NCI-H2196 (cell line): ENCODE results near the gene USP8.

Source experiments
- DNase-seq: peaks from one replicate; lab custom pipeline; 2025; ENCODE audit not compliant: unreplicated experiment; lab: John Stamatoyannopoulos, UW

Gene USP8

DNA sequence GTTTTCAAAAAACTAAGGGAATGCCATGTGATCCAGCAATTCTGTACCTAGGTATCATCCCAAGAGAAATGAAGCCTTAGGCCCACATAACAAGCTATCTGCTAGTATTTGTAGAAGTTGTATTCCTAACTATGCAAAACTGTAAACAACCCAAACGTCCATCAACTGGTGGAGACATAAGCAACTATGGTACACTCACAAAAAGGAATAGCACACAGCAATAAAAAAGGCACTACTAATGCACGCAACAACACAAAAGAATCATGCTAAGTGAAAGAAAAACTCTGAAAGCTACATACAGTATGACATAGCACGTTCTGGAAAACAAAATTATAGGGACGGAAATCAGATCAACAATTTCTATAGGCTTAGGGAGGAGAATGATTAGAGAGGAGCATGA, 107.0 kb downstream of the USP8 start:
- no peak for DNase-seq

GRCh38 chr15:50531766-50532165, 107.6 kb downstream of the USP8 start:
- no peak for DNase-seq

- no peak for DNase-seq
Measured at GRCh38 chr15:50542887-50543210, 118.6 kb downstream of the USP8 start.

DNA sequence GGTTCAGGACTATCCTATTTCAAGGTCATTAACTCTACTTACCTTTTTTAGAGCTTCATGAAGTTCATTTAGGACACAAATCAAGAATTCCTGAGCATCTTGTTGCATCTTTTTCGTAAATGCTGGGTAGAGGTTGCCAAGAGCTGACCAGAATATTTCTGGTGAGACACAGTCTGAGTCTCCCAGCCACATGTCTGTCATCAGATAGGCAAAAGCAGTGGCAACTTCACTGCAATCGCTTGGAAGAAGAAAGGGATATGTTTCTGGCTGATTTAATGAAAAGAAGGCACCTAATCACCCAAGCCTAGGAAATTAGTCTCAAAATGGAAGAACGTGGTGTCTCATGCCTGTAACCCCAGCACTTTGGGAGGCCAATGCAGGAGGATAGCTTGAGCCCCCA, 119.4 kb downstream of the USP8 start:
- no peak for DNase-seq

GRCh38 chr15:50544368-50544767, 120.2 kb downstream of the USP8 start:
- no peak for DNase-seq

- DNase-seq, result no peak
Measured at GRCh38 chr15:50546566-50546965, 122.4 kb downstream of the USP8 start, which contains the start of gene USP50. Gene USP50 (minus strand): TSS chr15:50546666. CDS start chr15:50546525, 141 bp downstream.

GRCh38 chr15:50549326-50549725, 125.1 kb downstream of the USP8 start:
- no peak for DNase-seq

DNA sequence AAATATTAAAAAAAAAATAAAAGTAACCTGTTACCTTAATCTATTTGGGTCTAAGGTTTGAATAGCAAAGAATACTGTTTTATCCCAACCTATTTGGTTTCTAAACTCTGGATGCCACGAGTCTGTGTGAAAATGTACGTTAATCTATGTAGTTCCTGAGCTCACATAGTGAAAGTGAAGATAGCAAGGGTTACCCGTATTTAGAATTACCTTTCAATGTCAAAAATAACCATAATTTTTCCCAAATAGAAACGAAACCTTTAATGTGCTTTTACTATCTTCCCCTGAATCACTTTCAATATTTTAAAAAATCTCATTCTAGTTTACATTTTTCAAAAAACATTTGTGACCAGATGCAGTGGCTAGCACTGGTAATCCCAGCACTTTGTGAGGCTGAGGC, 128.0 kb downstream of the USP8 start:
- DNase-seq, result no peak

DNA sequence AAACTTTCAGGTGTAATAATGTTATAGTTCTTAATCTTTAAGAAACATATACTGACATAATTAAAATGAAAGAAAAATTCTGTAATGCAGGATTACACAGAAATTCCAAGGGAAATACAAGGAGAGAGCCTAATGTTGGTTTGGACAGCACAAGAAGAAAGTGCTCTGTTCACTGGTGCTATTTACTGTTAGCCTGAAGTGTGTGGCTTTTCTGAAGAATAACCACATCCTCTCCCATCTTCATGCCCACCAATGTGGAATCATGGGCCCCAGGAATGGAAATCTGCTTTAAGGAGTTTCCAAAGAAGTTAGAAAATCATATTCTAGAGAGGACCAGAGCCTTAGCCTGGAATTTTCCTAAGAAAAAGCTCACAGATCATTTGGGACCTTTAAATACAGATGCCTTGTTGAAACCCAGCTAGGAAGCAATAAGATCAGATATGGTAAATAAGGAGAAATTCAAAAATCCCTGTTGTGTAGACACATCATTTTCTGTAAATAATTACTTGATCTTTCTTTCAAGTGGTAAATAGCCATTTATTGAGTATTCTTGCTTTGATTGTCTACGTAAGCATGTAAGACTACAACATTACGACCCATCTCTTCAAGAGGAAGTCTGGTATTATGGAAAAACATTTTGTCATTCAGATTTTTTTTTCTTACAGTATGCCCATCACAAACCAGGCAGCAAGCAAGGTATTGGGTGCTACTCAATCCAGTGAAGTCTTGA, 132.6 kb downstream of the USP8 start:
- DNase-seq, result no peak

GRCh38 chr15:50558012-50558411, 133.8 kb downstream of the USP8 start:
- no peak for DNase-seq

DNA sequence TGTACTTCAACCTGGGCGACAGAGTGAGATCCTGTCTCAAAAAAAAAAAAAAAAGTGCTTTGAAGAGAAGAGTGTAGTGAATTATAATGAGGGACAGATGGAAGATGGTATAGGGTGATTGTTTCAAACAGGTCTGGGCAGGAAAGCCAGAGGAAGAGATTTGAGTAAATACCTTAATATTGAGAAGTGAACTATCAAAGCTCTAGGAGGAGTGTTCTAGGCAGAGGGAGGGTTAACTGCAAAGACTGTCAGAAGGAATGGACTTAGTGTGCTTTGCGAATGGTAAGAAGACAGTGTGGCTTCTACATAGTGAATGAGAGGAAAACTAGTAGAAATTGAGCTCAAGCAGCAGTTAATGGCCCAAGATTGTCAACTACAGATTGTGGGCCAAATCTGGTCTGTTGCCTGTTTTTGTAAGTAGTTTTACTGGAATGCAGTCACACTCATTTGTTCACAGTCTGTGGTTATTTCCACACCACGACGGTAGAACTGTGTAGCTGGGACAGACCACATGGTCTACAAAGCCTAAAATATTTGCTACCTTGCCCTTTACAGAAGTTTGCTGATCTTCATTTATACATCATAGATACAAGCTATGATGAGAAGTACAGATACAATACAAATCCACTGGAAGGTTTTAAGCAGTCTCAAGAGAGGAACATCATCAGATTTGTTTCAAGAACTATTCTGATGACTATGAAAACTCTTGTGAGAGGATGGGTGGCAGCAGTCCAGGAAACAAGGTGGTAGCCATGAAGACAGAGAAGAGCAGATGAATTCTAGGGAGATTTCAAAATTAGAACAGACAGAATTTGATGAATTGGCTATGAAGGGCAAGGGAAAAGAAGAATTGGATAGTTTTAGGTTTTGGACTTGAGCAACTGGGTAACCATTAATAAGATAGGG, 138.8 kb downstream of the USP8 start:
- DNase-seq, result no peak

DNA sequence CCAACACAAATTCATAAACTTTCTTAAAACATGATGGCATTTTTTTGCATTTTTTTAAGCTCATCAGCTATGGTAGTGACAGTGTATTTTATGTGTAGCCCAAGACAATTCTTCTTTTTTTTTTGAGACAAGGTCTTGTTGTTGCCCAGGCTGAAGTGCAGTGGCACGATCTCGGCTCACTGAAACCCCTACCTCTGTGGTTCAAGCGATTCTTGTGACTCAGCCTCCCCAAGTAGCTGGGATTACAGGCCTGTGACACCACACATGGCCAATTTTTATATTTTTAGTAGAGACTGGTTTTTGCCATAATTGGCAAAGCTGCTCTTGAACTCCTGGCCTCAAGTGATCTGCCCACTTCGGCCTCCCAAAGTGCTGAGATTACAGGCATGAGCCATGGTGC, 139.6 kb downstream of the USP8 start:
- no peak for DNase-seq
